HG03378 (cell line): ENCODE data around the gene CELSR1.
"Not testable (repeated sequence)": the region's sequence is repeated elsewhere in the genome, so short reads cannot be mapped to it uniquely, and the experiment has no call there.

Experiments
- ATAC-seq: cut with Tn5 transposase; IDR thresholded peaks from one replicate; pipeline ENCODE4 v1.9.1; 2021; ENCODE audit warnings: mild to moderate bottlenecking, moderate library complexity; ENCODE audit not compliant: unreplicated experiment

CELSR1 gene

GRCh38 chr22:46407748-46408147 lies 129.7 kb downstream of the CELSR1 start:
- no peak for ATAC-seq

GRCh38 chr22:46406791-46407190 lies 130.6 kb downstream of the CELSR1 start:
- ATAC-seq = no peak

GRCh38 chr22:46406349-46406748 lies 131.1 kb downstream of the CELSR1 start:
- no peak for ATAC-seq

GRCh38 chr22:46405901-46406300 lies 131.5 kb downstream of the CELSR1 start:
- no peak for ATAC-seq

GRCh38 chr22:46403880-46404279 lies 133.5 kb downstream of the CELSR1 start:
- ATAC-seq = not testable (repeated sequence)

- ATAC-seq = no peak
Observed at GRCh38 chr22:46402505-46402904, 134.9 kb downstream of the CELSR1 start.

- no peak for ATAC-seq
Observed at GRCh38 chr22:46401370-46401769, 136.1 kb downstream of the CELSR1 start.

- no peak for ATAC-seq
Observed at GRCh38 chr22:46399251-46400024, 138.0 kb downstream of the CELSR1 start.

GRCh38 chr22:46397951-46398350 lies 139.5 kb downstream of the CELSR1 start:
- no peak for ATAC-seq

GRCh38 chr22:46397514-46397913 lies 139.9 kb downstream of the CELSR1 start:
- no peak for ATAC-seq

- ATAC-seq = not testable (repeated sequence)
Observed at GRCh38 chr22:46397049-46397448, 140.4 kb downstream of the CELSR1 start.

GRCh38 chr22:46395145-46395544 lies 142.3 kb downstream of the CELSR1 start:
- no peak for ATAC-seq

- no peak for ATAC-seq
Observed at GRCh38 chr22:46394622-46395021, 142.8 kb downstream of the CELSR1 start.

GRCh38 chr22:46393873-46394272 lies 143.5 kb downstream of the CELSR1 start:
- ATAC-seq = no peak

- ATAC-seq = no peak
Observed at GRCh38 chr22:46392137-46392844, 145.1 kb downstream of the CELSR1 start.

GRCh38 chr22:46391486-46392136 lies 145.8 kb downstream of the CELSR1 start:
- no peak for ATAC-seq

- no peak for ATAC-seq
Observed at GRCh38 chr22:46390652-46391301, 146.6 kb downstream of the CELSR1 start.

- ATAC-seq = no peak
Observed at GRCh38 chr22:46390105-46390651, 147.2 kb downstream of the CELSR1 start.

- no peak for ATAC-seq
Observed at GRCh38 chr22:46389081-46389480, 148.3 kb downstream of the CELSR1 start.

GRCh38 chr22:46388647-46389046 lies 148.8 kb downstream of the CELSR1 start:
- no peak for ATAC-seq

- ATAC-seq = no peak
Observed at GRCh38 chr22:46387748-46388147, 149.7 kb downstream of the CELSR1 start.
